ENCODE results near the gene ABCC1. TPM values are rescaled to one million over a fixed set of nuclear protein-coding genes. Genes with fewer than 3 reads are reported as not detected.
A peak's percentile ranks its signal among the peaks of the same experiment; 100 is the strongest.

The ABCC1 gene
- total RNA-seq, 1 donor from 2014 or later = 21.8 TPM

DNA sequence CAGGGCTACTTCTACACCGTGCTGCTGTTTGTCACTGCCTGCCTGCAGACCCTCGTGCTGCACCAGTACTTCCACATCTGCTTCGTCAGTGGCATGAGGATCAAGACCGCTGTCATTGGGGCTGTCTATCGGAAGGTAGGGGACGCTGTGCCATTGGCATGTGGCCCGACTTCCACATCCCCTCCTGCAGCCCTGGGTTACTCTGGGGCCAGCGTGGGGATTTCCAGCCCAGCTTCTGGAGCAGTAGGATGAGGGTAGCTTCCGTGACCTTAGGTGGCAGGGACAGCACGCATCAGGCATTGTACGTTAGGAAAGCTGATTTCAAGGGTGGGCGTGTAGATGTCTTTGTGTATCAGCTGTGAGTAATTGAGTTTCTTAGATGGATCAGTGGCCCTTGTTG lies 96.5 kb downstream of the ABCC1 start:
- Mint-ChIP-seq H3K4me1 (ENCODE audit: unreplicated experiment) (peaks cover 9% of the 10 kb centered on the region), H3K4me3 (ENCODE audit: unreplicated experiment) (no peak overlapping the region), H3K36me3 (ENCODE audit: low read depth, unreplicated experiment) (peaks cover 9% of the 10 kb centered on the region), H3K27ac (ENCODE audit: unreplicated experiment) (peak overlapping the region; percentile 20), H3K9me3 (ENCODE audit: unreplicated experiment) (no peaks in the 10 kb centered on the region), H3K27me3 (ENCODE audit: unreplicated experiment) (no peaks in the 10 kb centered on the region)
- TF ChIP-seq, protein P1, sequence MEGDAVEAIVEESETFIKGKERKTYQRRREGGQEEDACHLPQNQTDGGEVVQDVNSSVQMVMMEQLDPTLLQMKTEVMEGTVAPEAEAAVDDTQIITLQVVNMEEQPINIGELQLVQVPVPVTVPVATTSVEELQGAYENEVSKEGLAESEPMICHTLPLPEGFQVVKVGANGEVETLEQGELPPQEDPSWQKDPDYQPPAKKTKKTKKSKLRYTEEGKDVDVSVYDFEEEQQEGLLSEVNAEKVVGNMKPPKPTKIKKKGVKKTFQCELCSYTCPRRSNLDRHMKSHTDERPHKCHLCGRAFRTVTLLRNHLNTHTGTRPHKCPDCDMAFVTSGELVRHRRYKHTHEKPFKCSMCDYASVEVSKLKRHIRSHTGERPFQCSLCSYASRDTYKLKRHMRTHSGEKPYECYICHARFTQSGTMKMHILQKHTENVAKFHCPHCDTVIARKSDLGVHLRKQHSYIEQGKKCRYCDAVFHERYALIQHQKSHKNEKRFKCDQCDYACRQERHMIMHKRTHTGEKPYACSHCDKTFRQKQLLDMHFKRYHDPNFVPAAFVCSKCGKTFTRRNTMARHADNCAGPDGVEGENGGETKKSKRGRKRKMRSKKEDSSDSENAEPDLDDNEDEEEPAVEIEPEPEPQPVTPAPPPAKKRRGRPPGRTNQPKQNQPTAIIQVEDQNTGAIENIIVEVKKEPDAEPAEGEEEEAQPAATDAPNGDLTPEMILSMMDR (IDR thresholded peaks at IDR 0.05; ENCODE audit: unreplicated experiment) = peak; percentile 67
- peak; percentile 56 for DNase-seq (ENCODE audit: low spot score)

DNA sequence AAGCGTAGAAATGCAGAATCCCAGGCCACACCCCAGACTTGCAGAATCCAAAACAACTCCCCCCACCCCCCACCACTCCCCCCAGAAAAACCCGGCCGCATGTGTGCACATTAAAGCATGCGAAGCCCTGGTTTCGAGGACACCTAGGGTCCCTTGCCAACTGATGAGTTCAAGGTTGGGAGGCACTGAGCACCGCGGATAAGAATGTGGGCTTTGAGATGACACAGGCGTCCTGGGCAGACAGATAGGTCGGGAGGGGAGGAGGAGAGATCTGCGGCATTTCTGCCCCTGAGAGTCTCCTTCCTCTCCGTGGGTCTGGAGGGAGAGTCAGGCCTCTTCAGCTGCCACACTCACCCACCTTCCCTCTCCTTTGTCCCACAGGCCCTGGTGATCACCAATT lies 98.3 kb downstream of the ABCC1 start:
- no peaks in the 10 kb centered on the region for H3K27me3 Mint-ChIP-seq (ENCODE audit: unreplicated experiment)
- no peak overlapping the region for H3K4me3 Mint-ChIP-seq (ENCODE audit: unreplicated experiment)
- peaks cover 9% of the 10 kb centered on the region for H3K36me3 Mint-ChIP-seq (ENCODE audit: low read depth, unreplicated experiment)
- no peaks in the 10 kb centered on the region for H3K9me3 Mint-ChIP-seq (ENCODE audit: unreplicated experiment)
- TF ChIP-seq, protein P1 (IDR thresholded peaks at IDR 0.05; ENCODE audit: unreplicated experiment) = no peak
- no peak for DNase-seq (ENCODE audit: low spot score)
- no peak overlapping the region for H3K27ac Mint-ChIP-seq (ENCODE audit: unreplicated experiment)
- H3K4me1 Mint-ChIP-seq (ENCODE audit: unreplicated experiment) = peaks cover 6% of the 10 kb centered on the region

DNA sequence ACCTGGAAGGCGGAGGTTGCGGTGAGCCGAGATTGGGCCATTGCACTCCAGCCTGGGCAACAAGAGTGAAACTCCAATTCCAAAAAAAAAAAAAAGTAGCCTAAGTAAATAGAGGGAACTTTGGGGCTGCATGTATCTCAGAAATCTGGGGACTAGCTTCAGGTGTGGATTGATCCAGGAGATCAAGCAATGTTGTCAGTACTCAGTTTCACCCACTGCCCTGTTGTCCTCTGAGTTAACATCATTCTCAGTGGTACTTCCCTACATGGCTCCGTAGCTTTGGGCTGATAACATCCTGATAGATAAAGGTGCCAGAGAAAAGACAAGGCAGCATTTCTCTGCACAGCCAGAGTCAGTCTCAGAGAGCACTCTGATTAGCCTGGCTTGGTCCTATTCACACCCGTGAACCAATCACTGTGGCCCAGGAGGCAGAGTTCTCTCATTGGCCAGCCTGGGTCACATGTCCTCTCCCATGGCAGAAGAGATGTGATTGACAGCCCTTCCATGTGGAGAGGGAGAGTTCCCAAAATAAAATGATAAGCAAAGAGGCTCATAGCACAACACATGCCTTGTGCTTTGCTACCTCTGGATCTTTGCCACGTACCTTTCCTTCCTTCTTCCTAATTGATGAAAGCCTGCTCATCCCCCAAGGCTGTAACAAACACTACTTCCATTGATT lies 99.6 kb downstream of the ABCC1 start:
- TF ChIP-seq, protein P1 (IDR thresholded peaks at IDR 0.05; ENCODE audit: unreplicated experiment) = no peak
- H3K4me3 Mint-ChIP-seq (ENCODE audit: unreplicated experiment) = no peak overlapping the region
- DNase-seq (ENCODE audit: low spot score) = no peak
- no peaks in the 10 kb centered on the region for H3K27me3 Mint-ChIP-seq (ENCODE audit: unreplicated experiment)
- H3K9me3 Mint-ChIP-seq (ENCODE audit: unreplicated experiment) = no peaks in the 10 kb centered on the region
- H3K36me3 Mint-ChIP-seq (ENCODE audit: low read depth, unreplicated experiment) = peaks cover 9% of the 10 kb centered on the region
- H3K27ac Mint-ChIP-seq (ENCODE audit: unreplicated experiment) = peak overlapping the region; percentile 15
- peaks cover 6% of the 10 kb centered on the region for H3K4me1 Mint-ChIP-seq (ENCODE audit: unreplicated experiment)

DNA sequence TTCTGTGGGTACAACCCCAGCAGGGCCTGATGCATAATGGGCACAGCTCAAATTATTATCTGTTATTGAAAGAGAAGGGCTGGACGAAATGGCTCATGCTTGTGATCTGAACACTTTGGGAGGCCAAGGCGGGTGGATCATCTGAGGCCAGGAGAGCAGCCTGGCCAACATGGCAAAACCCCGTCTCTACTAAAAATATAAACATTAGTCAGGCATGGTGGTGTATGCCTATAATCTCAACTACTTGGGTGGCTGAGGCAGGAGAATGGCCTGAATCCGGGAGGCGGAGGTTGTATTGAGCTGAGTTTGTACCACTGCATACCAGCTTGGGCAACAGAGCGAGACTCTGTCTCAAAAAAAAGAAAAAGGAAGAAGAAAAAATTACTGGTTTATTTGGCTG lies 100.7 kb downstream of the ABCC1 start:
- Mint-ChIP-seq H3K36me3 (ENCODE audit: low read depth, unreplicated experiment) (peaks cover 9% of the 10 kb centered on the region), H3K4me1 (ENCODE audit: unreplicated experiment) (peaks cover 6% of the 10 kb centered on the region)

DNA sequence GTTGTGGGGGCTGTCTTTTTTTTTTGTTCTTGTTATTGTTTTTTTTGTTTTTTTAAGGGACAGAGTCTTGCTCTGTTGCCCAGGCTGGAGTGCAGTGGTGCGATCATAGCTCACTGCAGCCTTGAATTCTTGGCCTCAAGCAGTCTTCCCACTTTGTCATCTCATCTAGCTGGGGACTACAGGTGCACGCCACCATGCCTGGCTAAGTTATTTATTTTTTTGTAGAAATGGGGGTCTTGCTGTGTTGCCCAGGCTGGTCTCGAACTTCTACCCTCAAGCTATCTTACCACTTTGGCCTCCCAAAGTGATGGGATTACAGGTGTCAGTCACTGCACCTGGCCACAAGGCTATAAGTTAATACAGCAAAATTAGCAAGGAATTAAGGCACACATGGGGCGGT lies 101.7 kb downstream of the ABCC1 start:
- no peaks in the 10 kb centered on the region for H3K4me1 Mint-ChIP-seq (ENCODE audit: unreplicated experiment)
- TF ChIP-seq, protein P1 (IDR thresholded peaks at IDR 0.05; ENCODE audit: unreplicated experiment) = no peak
- no peak overlapping the region for H3K4me3 Mint-ChIP-seq (ENCODE audit: unreplicated experiment)
- H3K9me3 Mint-ChIP-seq (ENCODE audit: unreplicated experiment) = no peaks in the 10 kb centered on the region
- no peaks in the 10 kb centered on the region for H3K27me3 Mint-ChIP-seq (ENCODE audit: unreplicated experiment)
- no peak overlapping the region for H3K27ac Mint-ChIP-seq (ENCODE audit: unreplicated experiment)
- peaks cover 12% of the 10 kb centered on the region for H3K36me3 Mint-ChIP-seq (ENCODE audit: low read depth, unreplicated experiment)
- no peak for DNase-seq (ENCODE audit: low spot score)

More for the DNA sequence above, 100.7 kb downstream of the ABCC1 start:
- TF ChIP-seq, protein P1 (IDR thresholded peaks at IDR 0.05; ENCODE audit: unreplicated experiment) = no peak
- no peak for DNase-seq (ENCODE audit: low spot score)
- H3K27ac Mint-ChIP-seq (ENCODE audit: unreplicated experiment) = no peak overlapping the region
- no peaks in the 10 kb centered on the region for H3K9me3 Mint-ChIP-seq (ENCODE audit: unreplicated experiment)
- no peak overlapping the region for H3K4me3 Mint-ChIP-seq (ENCODE audit: unreplicated experiment)
- H3K27me3 Mint-ChIP-seq (ENCODE audit: unreplicated experiment) = no peaks in the 10 kb centered on the region

Data from endothelial cell (in vitro differentiated cells).